A549 treated with AZD2906 at 1 μM for 4 hours (cell line): ENCODE data around the gene MICA. TPM values are rescaled to one million over a fixed set of nuclear protein-coding genes. Genes with fewer than 3 reads are reported as not detected.

Experiments
- total RNA-seq: library from RNA; stranded (reverse); fragments of 200-300 nt; extraction: Qiagen RNA extraction; gene quantifications from 5 replicates; pipeline ENCODE4 v1.2.3, GENCODE V29; 2022

The MICA gene
- 28.1 to 29.7 TPM (median 28.9 TPM) in 5 replicates for total RNA-seq

DNA sequence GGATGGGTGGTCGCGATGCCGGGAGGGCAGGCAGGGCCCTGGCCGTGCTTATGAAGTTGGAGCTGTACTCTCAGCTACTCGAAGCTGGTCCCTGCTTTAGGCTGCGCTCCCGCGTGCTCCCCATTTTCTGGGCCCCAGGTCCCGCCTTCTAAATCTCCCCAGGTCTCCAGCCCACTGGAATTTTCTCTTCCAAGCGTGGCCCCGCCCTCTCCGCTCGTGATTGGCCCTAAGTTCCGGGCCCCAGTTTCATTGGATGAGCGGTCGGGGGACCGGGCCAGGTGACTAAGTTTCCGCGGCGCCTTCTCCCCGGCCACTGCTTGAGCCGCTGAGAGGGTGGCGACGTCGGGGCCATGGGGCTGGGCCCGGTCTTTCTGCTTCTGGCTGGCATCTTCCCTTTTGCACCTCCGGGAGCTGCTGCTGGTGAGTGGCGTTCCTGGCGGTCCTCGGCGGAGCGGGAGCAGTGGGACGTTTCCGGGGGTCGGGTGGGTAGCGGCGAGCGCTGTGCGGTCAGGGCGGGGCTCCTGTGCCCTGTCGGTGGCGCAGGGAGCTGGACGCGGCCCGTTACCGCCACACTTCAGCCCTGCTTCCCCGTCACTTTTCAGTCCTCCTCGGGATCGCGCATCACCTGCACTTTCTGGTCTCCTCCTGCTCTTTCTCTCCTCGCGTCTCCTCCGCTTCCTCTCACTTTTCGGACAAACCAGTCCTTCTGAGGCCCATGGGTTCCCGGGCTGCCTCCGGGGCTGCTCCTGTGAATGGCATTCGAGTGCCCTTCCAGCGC lies at the start of gene MICA:
MICA (plus strand) TSS at position 313 of the 778 bp plus-strand sequence; CDS start at position 351, 38 bp downstream.

DNA sequence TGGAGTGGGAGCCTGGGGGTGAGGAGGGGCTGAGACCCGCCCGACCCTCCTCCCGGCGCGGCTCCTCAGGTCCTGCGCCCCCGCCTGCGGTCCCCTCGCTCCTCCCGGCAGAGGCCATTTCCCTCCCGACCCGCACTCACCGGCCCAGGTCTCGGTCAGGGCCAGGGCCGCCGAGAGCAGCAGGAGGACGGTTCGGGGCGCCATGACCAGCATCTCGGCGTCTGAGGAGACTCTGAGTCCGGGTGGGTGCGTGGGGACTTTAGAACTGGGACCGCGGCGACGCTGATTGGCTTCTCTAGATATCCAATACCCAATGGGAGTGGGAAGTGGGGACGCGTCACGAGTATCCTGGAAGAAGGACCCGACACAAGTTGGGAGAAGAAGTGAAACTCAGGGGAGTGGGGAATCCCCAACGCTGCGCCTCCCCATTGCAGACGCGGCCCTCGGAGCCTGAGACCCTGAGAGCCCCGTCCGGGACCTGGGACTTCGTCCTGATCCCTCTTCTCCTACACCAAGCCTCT lies 46.4 kb upstream of the MICA start, which contains the start of gene HLA-B:
HLA-B (minus strand) TSS at position 234 of the 521 bp plus-strand sequence; CDS start at position 213, 21 bp downstream.

Other genes starting within 250 kb of the MICA start
- gene CCHCR1, start 245.8 kb upstream of the MICA start, total RNA-seq, result 6.0 to 8.3 TPM (median 7.1 TPM) in 5 replicates
- 13.3 to 15.2 TPM (median 14.2 TPM) in 5 replicates for gene TCF19, start 245.0 kb upstream of the MICA start, total RNA-seq
- gene POU5F1, start 232.9 kb upstream of the MICA start, total RNA-seq, result 10.9 to 14.9 TPM (median 11.3 TPM) in 5 replicates
- gene HLA-C, start 131.5 kb upstream of the MICA start, total RNA-seq, result 47.6 to 56.8 TPM (median 53.0 TPM) in 5 replicates
- 18.9 to 30.6 TPM (median 26.0 TPM) in 5 replicates for gene HLA-B, start 46.4 kb upstream of the MICA start, total RNA-seq
- 5.8 to 6.5 TPM (median 6.2 TPM) in 5 replicates for gene MICB, start 94.5 kb downstream of the MICA start, total RNA-seq
- not detected in 5 replicates for gene MCCD1, start 125.4 kb downstream of the MICA start, total RNA-seq
- 340 to 418 TPM (median 347 TPM) in 5 replicates for gene DDX39B, start 138.4 kb downstream of the MICA start, total RNA-seq
- 0.62 to 1.1 TPM (median 0.93 TPM) in 5 replicates for gene ATP6V1G2, start 143.0 kb downstream of the MICA start, total RNA-seq
- 9.5 to 13.0 TPM (median 12.6 TPM) in 5 replicates for gene NFKBIL1, start 144.0 kb downstream of the MICA start, total RNA-seq
- 0.07 to 0.23 TPM (median 0.08 TPM) in 3 of 5 replicates, not detected in the others for gene LTA, start 168.7 kb downstream of the MICA start, total RNA-seq
- 0.07 to 0.08 TPM in 2 of 5 replicates, not detected in the others for gene TNF, start 172.0 kb downstream of the MICA start, total RNA-seq
- 0.12 to 0.49 TPM (median 0.14 TPM) in 4 of 5 replicates, not detected in the other for gene LTB, start 178.8 kb downstream of the MICA start, total RNA-seq
- 0.14 to 0.41 TPM (median 0.29 TPM) in 5 replicates for gene LST1, start 182.7 kb downstream of the MICA start, total RNA-seq
- not detected in 5 replicates for gene NCR3, start 189.4 kb downstream of the MICA start, total RNA-seq
- not detected in 5 replicates for gene AIF1, start 211.6 kb downstream of the MICA start, total RNA-seq
- 66.2 to 87.9 TPM (median 84.6 TPM) in 5 replicates for gene PRRC2A, start 217.1 kb downstream of the MICA start, total RNA-seq
- gene BAG6, start 249.1 kb downstream of the MICA start, total RNA-seq, result 117 to 150 TPM (median 136 TPM) in 5 replicates